Keratinocyte (primary cell): ENCODE results near the gene MDM4.

Source experiments
- EZH2 ChIP-seq: IDR thresholded peaks from one replicate; pipeline ENCODE4 v1.6.1; 2012; ENCODE audit warnings: inconsistent platforms, mild to moderate bottlenecking, low read length, moderate library complexity
- TF ChIP-seq, protein P1 (sequence below), 3 experiments: IDR thresholded peaks in 1 of 3; conservative IDR thresholded peaks in 1 of 3; optimal IDR thresholded peaks in 1 of 3; 2 replicates in 2 of 3; 3 replicates in 1 of 3; pipeline versions ENCODE3 to v1.5.1; 2011; ENCODE audit warnings: low read length in 3 of 3, mild to moderate bottlenecking in 3 of 3, moderate library complexity in 2 of 3, control low read depth in 1 of 3, inconsistent platforms in 1 of 3; ENCODE audit not compliant: insufficient read depth in 2 of 3; ENCODE audit errors: extremely low read depth in 1 of 3

DNA sequence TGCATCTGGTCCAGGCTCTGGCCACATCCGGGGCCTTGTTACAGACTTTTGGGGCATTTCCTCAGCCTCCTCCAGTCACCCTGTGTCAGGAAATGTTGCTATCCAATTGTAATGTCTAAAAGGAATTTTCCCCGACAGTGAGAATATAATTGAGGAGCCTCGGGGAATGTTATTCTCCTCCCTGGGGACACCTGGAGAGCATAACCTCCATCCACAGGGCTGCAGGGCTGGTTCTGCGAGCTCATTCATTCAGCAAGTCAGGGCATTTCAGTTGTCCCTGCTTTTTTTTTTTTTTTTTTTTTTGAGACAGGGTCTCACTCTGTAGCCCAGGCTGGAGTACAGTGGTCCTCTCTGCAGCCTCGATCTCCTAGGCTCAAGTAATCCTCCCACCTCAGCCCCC, 72.6 kb downstream of the MDM4 start:
- TF ChIP-seq, protein P1, sequence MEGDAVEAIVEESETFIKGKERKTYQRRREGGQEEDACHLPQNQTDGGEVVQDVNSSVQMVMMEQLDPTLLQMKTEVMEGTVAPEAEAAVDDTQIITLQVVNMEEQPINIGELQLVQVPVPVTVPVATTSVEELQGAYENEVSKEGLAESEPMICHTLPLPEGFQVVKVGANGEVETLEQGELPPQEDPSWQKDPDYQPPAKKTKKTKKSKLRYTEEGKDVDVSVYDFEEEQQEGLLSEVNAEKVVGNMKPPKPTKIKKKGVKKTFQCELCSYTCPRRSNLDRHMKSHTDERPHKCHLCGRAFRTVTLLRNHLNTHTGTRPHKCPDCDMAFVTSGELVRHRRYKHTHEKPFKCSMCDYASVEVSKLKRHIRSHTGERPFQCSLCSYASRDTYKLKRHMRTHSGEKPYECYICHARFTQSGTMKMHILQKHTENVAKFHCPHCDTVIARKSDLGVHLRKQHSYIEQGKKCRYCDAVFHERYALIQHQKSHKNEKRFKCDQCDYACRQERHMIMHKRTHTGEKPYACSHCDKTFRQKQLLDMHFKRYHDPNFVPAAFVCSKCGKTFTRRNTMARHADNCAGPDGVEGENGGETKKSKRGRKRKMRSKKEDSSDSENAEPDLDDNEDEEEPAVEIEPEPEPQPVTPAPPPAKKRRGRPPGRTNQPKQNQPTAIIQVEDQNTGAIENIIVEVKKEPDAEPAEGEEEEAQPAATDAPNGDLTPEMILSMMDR (optimal IDR thresholded peaks at IDR 0.05 in 1 of 3, IDR thresholded peaks at IDR 0.05 in 1 of 3, conservative IDR thresholded peaks at IDR 0.05 in 1 of 3; ENCODE audit: extremely low read depth in 1 of 3, insufficient read depth in 2 of 3, low read length in 3 of 3) = no peak
- TF ChIP-seq EZH2 = no peak
